Neural crest cell (in vitro differentiated cells): ENCODE data around the gene SYTL3. TPM values are rescaled to one million over a fixed set of nuclear protein-coding genes. Genes with fewer than 3 reads are reported as not detected.

ENCODE experiments used
- DNase-seq: peaks from one replicate; pipeline ENCODE4 v3.0.0; 2021; ENCODE audit warnings: low read depth, mixed read lengths, low spot score
- H3K27ac Mint-ChIP-seq: one replicate; pipeline ENCODE4 v1.8.0; 2021; ENCODE audit warnings: mild to moderate bottlenecking, mixed read lengths; ENCODE audit not compliant: unreplicated experiment
- H3K27me3 Mint-ChIP-seq: 2 replicates; pipeline ENCODE4 v1.8.0; 2021; ENCODE audit warnings: low read depth, mild to moderate bottlenecking, mixed read lengths
- H3K36me3 Mint-ChIP-seq: 2 replicates; pipeline ENCODE4 v1.8.0; 2021; ENCODE audit warnings: low read depth, mild to moderate bottlenecking, mixed read lengths
- H3K4me1 Mint-ChIP-seq: 2 replicates; pipeline ENCODE4 v1.8.0; 2021; ENCODE audit warnings: mixed read lengths
- H3K4me3 Mint-ChIP-seq: one replicate; pipeline ENCODE4 v1.8.0; 2021; ENCODE audit warnings: mild to moderate bottlenecking, mixed read lengths
- H3K9me3 Mint-ChIP-seq: 2 replicates; pipeline ENCODE4 v1.8.0; 2021; ENCODE audit warnings: mixed read lengths
- total RNA-seq: library from RNA; stranded (reverse); gene quantifications from 2 replicates; pipeline ENCODE4 v1.2.1, GENCODE V29; 2021
- TF ChIP-seq, protein P1 (sequence below): fragments of 200-600 bp; sonication (generic); conservative IDR thresholded peaks from 2 replicates; pipeline ENCODE4 v1.5.0; 2021; ENCODE audit warnings: antibody characterized with exemption, mild to moderate bottlenecking

SYTL3 gene
- total RNA-seq, 1 donor from 2014 or later = 0.28 TPM

DNA sequence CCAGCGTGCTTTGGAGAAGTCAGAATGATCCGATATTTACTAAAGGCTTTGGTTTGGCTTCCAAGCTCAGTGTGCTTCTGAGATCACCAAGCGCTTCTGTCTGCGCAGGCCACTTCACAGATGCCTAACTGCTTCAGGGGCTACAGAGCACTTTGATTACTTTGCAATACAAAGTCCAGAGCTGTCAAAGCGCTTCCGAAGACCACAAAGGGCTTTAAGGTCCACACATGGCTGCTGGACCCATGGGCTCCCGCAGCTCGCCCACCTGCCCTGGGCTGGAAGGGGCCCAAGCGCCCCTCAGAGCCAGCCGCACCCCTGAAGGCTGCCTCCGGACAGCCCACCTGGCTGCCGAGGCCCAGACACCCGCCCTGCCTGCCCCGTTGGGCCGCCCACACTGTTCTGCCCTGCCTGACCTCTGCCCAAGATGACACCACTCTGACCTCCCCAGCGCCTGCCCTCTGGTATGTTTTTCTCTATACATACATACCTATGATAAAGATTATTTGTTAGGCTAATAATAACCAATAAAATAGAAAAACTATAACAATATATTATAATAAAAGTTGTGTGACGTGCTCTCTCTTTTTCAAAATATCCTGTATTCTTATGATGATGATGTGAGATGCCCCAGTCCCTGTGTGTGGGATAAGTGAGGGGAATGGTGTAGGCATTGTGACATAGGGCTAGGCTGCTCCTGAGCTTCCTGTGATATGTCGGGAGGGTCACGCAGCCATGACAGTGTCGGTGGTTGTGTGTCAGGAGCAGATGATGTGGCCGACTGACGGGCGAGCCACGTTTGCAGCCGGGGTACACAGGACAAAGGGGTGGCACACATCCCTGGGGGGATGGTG lies 27.9 kb upstream of the SYTL3 start:
- no peak overlapping the region for H3K27ac Mint-ChIP-seq
- no peak overlapping the region for H3K4me3 Mint-ChIP-seq
- H3K4me1 Mint-ChIP-seq = no peaks in the 10 kb centered on the region
- peaks cover 8% of the 10 kb centered on the region for H3K9me3 Mint-ChIP-seq
- peaks cover 43% of the 10 kb centered on the region for H3K36me3 Mint-ChIP-seq
- no peak for DNase-seq
- H3K27me3 Mint-ChIP-seq = no peaks in the 10 kb centered on the region
- TF ChIP-seq, protein P1, sequence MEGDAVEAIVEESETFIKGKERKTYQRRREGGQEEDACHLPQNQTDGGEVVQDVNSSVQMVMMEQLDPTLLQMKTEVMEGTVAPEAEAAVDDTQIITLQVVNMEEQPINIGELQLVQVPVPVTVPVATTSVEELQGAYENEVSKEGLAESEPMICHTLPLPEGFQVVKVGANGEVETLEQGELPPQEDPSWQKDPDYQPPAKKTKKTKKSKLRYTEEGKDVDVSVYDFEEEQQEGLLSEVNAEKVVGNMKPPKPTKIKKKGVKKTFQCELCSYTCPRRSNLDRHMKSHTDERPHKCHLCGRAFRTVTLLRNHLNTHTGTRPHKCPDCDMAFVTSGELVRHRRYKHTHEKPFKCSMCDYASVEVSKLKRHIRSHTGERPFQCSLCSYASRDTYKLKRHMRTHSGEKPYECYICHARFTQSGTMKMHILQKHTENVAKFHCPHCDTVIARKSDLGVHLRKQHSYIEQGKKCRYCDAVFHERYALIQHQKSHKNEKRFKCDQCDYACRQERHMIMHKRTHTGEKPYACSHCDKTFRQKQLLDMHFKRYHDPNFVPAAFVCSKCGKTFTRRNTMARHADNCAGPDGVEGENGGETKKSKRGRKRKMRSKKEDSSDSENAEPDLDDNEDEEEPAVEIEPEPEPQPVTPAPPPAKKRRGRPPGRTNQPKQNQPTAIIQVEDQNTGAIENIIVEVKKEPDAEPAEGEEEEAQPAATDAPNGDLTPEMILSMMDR = no peak

DNA sequence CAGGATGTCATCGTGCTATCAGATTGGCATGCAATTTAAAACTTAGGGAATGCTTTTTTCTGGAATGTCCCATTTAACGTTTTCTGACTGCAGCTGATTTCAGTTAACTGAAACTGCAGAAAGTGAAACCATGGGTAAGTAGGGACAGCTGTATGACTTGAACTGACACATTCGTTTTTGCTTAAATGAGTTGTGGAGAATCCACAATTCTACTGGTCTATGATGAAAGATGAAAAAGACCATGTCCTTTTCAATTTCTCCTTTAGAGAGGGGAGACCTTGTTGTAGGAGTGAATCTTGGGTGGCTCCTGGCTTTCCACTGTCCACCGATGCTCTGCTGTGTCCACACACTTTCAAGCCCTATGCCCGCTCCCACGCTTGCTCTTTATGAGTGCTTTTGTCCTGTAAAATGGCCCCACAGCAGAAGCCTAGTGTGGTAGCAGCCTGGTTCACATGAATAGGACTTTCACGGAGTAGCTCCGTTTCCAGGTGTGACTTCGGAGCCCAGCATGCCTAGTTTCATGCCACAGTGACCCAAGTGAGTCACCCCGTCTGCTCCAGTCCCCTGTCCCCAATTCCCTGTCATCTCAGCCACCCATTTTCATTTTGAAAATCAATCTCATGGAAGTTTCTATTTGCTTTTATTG lies 27.2 kb upstream of the SYTL3 start:
- TF ChIP-seq, protein P1 = no peak
- Mint-ChIP-seq H3K27me3 (no peaks in the 10 kb centered on the region), H3K27ac (no peak overlapping the region), H3K36me3 (peaks cover 43% of the 10 kb centered on the region), H3K9me3 (peaks cover 5% of the 10 kb centered on the region), H3K4me3 (no peak overlapping the region), H3K4me1 (no peaks in the 10 kb centered on the region)
- DNase-seq = no peak

DNA sequence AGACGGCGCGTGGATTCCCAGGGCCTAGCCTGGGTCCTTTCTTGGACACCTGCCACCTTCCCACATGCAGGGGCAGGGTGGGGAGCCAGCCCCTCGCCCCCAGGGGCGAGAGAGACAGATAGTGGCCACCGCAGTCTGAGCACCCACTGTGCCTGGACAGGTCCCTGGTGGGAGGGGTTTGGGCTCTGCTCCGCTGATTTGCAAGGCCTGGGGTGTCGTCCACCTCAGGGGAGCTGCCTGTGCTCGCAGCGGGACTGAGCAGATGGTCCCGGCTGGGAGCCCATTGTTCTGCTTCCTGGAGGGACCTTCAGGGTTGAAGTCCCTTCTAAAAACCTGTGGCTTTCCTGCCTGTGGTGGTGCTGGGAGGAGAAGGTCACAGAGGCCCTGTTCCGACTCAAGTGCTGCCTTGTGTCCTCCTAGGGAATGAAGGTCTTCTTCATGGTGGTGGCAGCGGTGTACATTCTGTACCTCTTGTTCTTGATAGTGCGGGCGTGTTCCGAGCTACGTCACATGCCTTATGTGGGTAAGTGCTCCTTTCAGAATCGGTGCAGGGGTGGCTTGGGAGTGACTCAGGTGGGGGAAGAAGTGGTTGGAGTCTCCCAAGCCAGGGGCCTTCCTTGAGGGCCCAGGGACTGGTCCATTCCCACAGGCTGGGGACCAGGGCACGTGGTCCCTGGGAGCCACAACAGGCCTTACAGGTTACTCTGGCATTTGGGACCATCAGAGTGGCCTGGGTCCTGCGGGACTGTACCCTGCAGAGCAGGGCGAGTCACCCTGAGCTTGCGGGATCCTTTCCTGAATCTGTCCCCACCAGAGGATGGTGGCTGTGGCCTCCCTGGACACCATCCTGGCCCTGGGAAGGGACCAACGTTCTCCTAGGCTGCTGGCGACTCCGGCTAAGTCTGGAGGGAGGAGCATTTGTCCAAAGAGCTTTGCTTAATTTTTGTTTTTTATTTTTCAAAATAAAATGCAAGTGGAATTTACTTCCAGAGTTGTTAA lies 24.9 kb upstream of the SYTL3 start:
- TF ChIP-seq, protein P1 = no peak
- no peaks in the 10 kb centered on the region for H3K9me3 Mint-ChIP-seq
- no peak overlapping the region for H3K27ac Mint-ChIP-seq
- peaks cover 25% of the 10 kb centered on the region for H3K36me3 Mint-ChIP-seq
- no peaks in the 10 kb centered on the region for H3K4me1 Mint-ChIP-seq
- DNase-seq = no peak
- no peak overlapping the region for H3K4me3 Mint-ChIP-seq
- no peaks in the 10 kb centered on the region for H3K27me3 Mint-ChIP-seq

DNA sequence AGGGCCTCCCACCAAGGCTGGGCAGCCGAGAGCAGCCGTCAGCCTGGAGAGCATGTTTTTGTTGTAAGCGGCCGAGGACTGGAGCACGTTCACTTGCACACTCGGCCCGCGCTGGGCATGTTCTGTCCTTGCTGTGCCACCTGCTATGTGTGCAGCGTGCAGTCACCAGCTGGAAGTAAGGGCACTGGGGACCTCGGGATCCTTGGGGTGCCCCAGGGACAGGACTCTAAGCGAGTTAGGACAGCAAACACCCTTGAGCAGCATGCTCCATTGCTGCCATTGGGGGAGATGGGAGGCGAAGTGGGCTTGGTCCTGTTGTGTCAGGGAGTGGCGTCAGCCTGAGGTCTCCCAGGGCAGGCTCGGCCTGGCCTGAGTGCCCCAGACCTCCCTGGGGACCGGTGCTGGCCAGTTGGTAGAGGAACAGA lies 24.0 kb upstream of the SYTL3 start:
- H3K4me3 Mint-ChIP-seq = no peak overlapping the region
- H3K4me1 Mint-ChIP-seq = no peaks in the 10 kb centered on the region
- no peaks in the 10 kb centered on the region for H3K9me3 Mint-ChIP-seq
- no peak for DNase-seq
- H3K36me3 Mint-ChIP-seq = peaks cover 17% of the 10 kb centered on the region
- H3K27me3 Mint-ChIP-seq = no peaks in the 10 kb centered on the region
- H3K27ac Mint-ChIP-seq = no peak overlapping the region
- TF ChIP-seq, protein P1 = no peak
